ENCODE data around the gene LEMD3. TPM values are rescaled to one million over a fixed set of nuclear protein-coding genes. Genes with fewer than 3 reads are reported as not detected.

Gene LEMD3
- total and polyA plus RNA-seq, 2 of the 8 experiments (the other 6 are each of a cell fraction or from before 2014, with no cell fraction given): 5.8 to 33.2 TPM

- H3K79me2 ChIP-seq (ENCODE audit: control insufficient read depth in 1 of 2, insufficient read depth in 2 of 2, low read length in 2 of 2): peaks cover 0 to 95% of the 10 kb centered on the region in 2 experiments; a peak in 2 of 4 replicates
- no peak overlapping the region for H4K8ac ChIP-seq (ENCODE audit: extremely low read depth, insufficient read depth, low read length)
- no peak overlapping the region for H3K4ac ChIP-seq (replicated peaks; ENCODE audit: insufficient read length, low read depth, low read length)
- no peaks in the 10 kb centered on the region for H3K23me2 ChIP-seq (ENCODE audit: low read depth, low read length)
- CTCF ChIA-PET (ENCODE audit: partially characterized antibody): interaction anchor here (0.7 kb wide), 1 partner anchor 45 kb away, joined by 4 read pairs; no protein-coding TSS in a partner anchor
- no peak overlapping the region for H3K18ac ChIP-seq (ENCODE audit: extremely low read depth, low read length)
- H2BK15ac ChIP-seq (ENCODE audit: low read length): no peak overlapping the region
- no peaks in the 10 kb centered on the region for H3K4me1 ChIP-seq (replicated peaks in 1 of 4; ENCODE audit: control insufficient read depth in 3 of 4, insufficient read depth in 4 of 4, low read length in 3 of 4)
- H2AK5ac ChIP-seq (ENCODE audit: low read depth, low read length): no peak overlapping the region
- H3K27me3 ChIP-seq (replicated peaks in 1 of 4; ENCODE audit: control insufficient read depth in 3 of 4, extremely low read depth in 1 of 4, insufficient read depth in 3 of 4, low read length in 3 of 4): no peaks in the 10 kb centered on the region
- DNase-seq (ENCODE audit: low read depth in 1 of 2, low spot score in 2 of 2) (no peak), FAIRE-seq (no peak)
- POLR2A ChIA-PET (ENCODE audit: partially characterized antibody): no interaction called here
- no peak overlapping the region for H3K23ac ChIP-seq (ENCODE audit: insufficient read length)
- no peak overlapping the region for H3K9ac ChIP-seq (replicated peaks in 1 of 4; ENCODE audit: extremely low read depth in 1 of 4, low read depth in 3 of 4, low read length in 3 of 4)
- H3K56ac ChIP-seq (replicated peaks; ENCODE audit: insufficient read length, low read depth, low read length): no peak overlapping the region
- no peaks in the 10 kb centered on the region for H3K9me3 ChIP-seq (ENCODE audit: insufficient read depth in 2 of 2, low read depth in 1 of 2, low read length in 1 of 2)
- H3K36me3 ChIP-seq (ENCODE audit: control insufficient read depth in 2 of 4, insufficient read depth in 4 of 4, low read length in 3 of 4): no peaks in the 10 kb centered on the region
- H2BK20ac ChIP-seq (ENCODE audit: low read length): no peak overlapping the region
- peaks cover 8 to 10% of the 10 kb centered on the region in 2 experiments for H4K20me1 ChIP-seq (replicated peaks in 1 of 2; ENCODE audit: control insufficient read depth in 1 of 2, insufficient read depth in 2 of 2, low read length in 2 of 2)
- no peak overlapping the region for H2BK120ac ChIP-seq (replicated peaks; ENCODE audit: low read depth, low read length)
- no peak overlapping the region for H4K5ac ChIP-seq (ENCODE audit: insufficient read length, low read depth, low read length)
- H3K4me3 ChIP-seq (ENCODE audit: extremely low read depth in 1 of 4, insufficient read depth in 2 of 4, low read depth in 3 of 4, low read length in 4 of 4): no peak overlapping the region
- no peak overlapping the region for H2AFZ ChIP-seq (ENCODE audit: low read length)
- H3K4me2 ChIP-seq (ENCODE audit: insufficient read depth in 1 of 2, low read depth in 2 of 2, low read length in 2 of 2): no peak overlapping the region
- no peak overlapping the region for H3K14ac ChIP-seq (ENCODE audit: insufficient read length)
- H3K27ac ChIP-seq (ENCODE audit: low read depth, low read length): no peak overlapping the region
- no peak overlapping the region for H2BK5ac ChIP-seq (ENCODE audit: low read depth, low read length)
- H3K79me1 ChIP-seq (ENCODE audit: low read depth, low read length): no peaks in the 10 kb centered on the region; the same call in 1 of the 2 replicates
- no peak overlapping the region for H2BK12ac ChIP-seq (ENCODE audit: low read depth, low read length)
- H4K91ac ChIP-seq (replicated peaks; ENCODE audit: insufficient read length, low read length): no peak overlapping the region
- 95% methylated on average over 3 of the region's 3 CpGs; no CpG with 5 or more reads in 1 of the 2 experiments for WGBS, 2 experiments (ENCODE audit: extremely low coverage in 1 of 2, insufficient coverage in 1 of 2, insufficient read length in 1 of 2, insufficient replicate concordance in 2 of 2, low coverage in 1 of 2, low lambda C conversion rate in 2 of 2, missing lambda C conversion rate in 1 of 2)
- no peak for TF ChIP-seq CHD1 (IDR thresholded peaks at IDR 0.05; ENCODE audit: low read depth, low read length)
- TF ChIP-seq PHF8 (conservative IDR thresholded peaks at IDR 0.05; ENCODE audit: low read depth, low read length): no peak
- TF ChIP-seq SP2 (IDR thresholded peaks at IDR 0.05; ENCODE audit: low read length): no peak
- no peak for TF ChIP-seq CEBPB (IDR thresholded peaks at IDR 0.05; ENCODE audit: low read depth, low read length)
- TF ChIP-seq HDAC6 (IDR thresholded peaks at IDR 0.05; ENCODE audit: low read depth, low read length): no peak
- no peak for TF ChIP-seq CBX5 (IDR thresholded peaks at IDR 0.05; ENCODE audit: low read depth, low read length)
- TF ChIP-seq CBX8 (IDR thresholded peaks at IDR 0.05; ENCODE audit: borderline replicate concordance, low read depth, low read length): no peak
- TF ChIP-seq CTCF (IDR thresholded peaks at IDR 0.05; ENCODE audit: control extremely low read depth in 1 of 3, insufficient read depth in 1 of 3, low read depth in 1 of 3, low read length in 3 of 3): no peak
- TF ChIP-seq RNF2 (IDR thresholded peaks at IDR 0.05; ENCODE audit: borderline replicate concordance, low read depth, low read length, missing control alignments, poor library complexity, severe bottlenecking): no peak
These were observed 18.9 kb downstream of the LEMD3 start for GRCh38 chr12:65188179-65188701.

Data from H1 (cell line).